ENCODE results near the gene ING2. TPM values are rescaled to one million over a fixed set of nuclear protein-coding genes. Genes with fewer than 3 reads are reported as not detected.

The ING2 gene
- polyA plus RNA-seq, 2 donors = 9.0 to 14.8 TPM

DNA sequence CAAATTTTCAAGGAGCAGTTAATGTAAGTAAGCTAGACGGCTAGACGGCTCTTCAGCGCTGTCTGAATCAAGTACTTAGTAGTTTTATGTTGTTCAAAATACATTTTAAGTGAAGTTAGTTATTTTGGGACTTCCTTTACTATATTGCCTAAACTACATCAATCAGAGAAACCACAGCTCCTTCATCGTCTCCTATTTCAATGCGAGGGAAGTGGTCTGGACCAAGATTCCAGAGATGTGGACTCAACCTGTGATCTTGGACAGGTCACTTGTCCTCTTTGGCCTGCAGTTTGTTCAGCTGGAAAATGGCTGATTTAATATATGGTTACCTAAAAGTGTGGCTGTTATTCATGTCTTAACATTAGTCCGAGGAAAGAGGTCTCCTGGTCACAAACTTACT, 10.6 kb downstream of the ING2 start:
- Histone ChIP-seq H3K36me3 (ENCODE audit: control insufficient read depth in 2 of 2, insufficient read depth in 2 of 2, low read length in 1 of 2) (peaks cover 0 to 5% of the 10 kb centered on the region in 2 donors), H3K4me3 (ENCODE audit: low read depth in 1 of 2, low read length in 2 of 2) (no peak overlapping the region), H3K9me3 (ENCODE audit: control insufficient read depth in 2 of 2, insufficient read depth in 1 of 2, low read depth in 1 of 2, low read length in 1 of 2) (no peaks in the 10 kb centered on the region), H3K27ac (ENCODE audit: low read depth in 2 of 2, low read length in 1 of 2) (no peak overlapping the region), H3K4me1 (ENCODE audit: control insufficient read depth in 2 of 2, insufficient read depth in 2 of 2, low read length in 1 of 2) (no peaks in the 10 kb centered on the region), H3K27me3 (ENCODE audit: control insufficient read depth in 1 of 2, insufficient read depth in 2 of 2, low read length in 2 of 2) (no peaks in the 10 kb centered on the region)
- 87 to 88% methylated on average over 6 of the region's 6 CpGs for WGBS, 2 donors

DNA sequence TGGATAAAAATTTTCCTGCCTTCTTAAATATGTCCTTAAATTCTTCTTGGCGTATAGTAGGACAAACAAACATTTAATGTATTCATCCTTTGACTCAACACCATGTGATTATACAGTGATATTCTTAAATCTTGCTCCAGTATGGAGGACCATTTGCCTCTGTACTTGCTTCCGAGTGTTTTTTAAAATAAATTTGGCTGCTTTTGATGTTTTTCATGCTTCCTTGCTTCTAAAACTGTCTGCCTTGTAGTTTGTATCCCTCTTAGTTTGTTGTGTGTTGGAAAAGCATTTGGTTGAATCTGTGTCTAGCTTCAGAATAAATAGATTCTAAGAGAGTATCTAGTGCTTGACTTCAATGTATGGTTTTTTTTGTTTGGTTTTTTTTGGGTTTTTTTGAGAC, 12.3 kb downstream of the ING2 start:
- Histone ChIP-seq H3K4me3 (ENCODE audit: low read depth in 1 of 2, low read length in 2 of 2) (no peak overlapping the region), H3K9me3 (ENCODE audit: control insufficient read depth in 2 of 2, insufficient read depth in 1 of 2, low read depth in 1 of 2, low read length in 1 of 2) (no peaks in the 10 kb centered on the region)
- 86 to 88% methylated on average over 2 of the region's 2 CpGs for WGBS, 2 donors

GRCh38 chr4:183517781-183518180, 12.9 kb downstream of the ING2 start:
- Histone ChIP-seq H3K9me3 (ENCODE audit: control insufficient read depth in 2 of 2, insufficient read depth in 1 of 2, low read depth in 1 of 2, low read length in 1 of 2) (no peaks in the 10 kb centered on the region), H3K36me3 (ENCODE audit: control insufficient read depth in 2 of 2, insufficient read depth in 2 of 2, low read length in 1 of 2) (peaks cover 0 to under 1% of the 10 kb centered on the region in 2 donors), H3K4me1 (ENCODE audit: control insufficient read depth in 2 of 2, insufficient read depth in 2 of 2, low read length in 1 of 2) (no peaks in the 10 kb centered on the region), H3K4me3 (ENCODE audit: low read depth in 1 of 2, low read length in 2 of 2) (no peak overlapping the region), H3K27me3 (ENCODE audit: control insufficient read depth in 1 of 2, insufficient read depth in 2 of 2, low read length in 2 of 2) (no peaks in the 10 kb centered on the region), H3K27ac (ENCODE audit: low read depth in 2 of 2, low read length in 1 of 2) (no peak overlapping the region)
- WGBS, 2 donors = 59 to 63% methylated on average over 3 of the region's 3 CpGs

More for the DNA sequence above, 12.3 kb downstream of the ING2 start:
- H3K36me3 ChIP-seq (ENCODE audit: control insufficient read depth in 2 of 2, insufficient read depth in 2 of 2, low read length in 1 of 2) = peaks cover 0 to 2% of the 10 kb centered on the region in 2 donors
- H3K27me3 ChIP-seq (ENCODE audit: control insufficient read depth in 1 of 2, insufficient read depth in 2 of 2, low read length in 2 of 2) = no peaks in the 10 kb centered on the region
- H3K27ac ChIP-seq (ENCODE audit: low read depth in 2 of 2, low read length in 1 of 2) = no peak overlapping the region
- H3K4me1 ChIP-seq (ENCODE audit: control insufficient read depth in 2 of 2, insufficient read depth in 2 of 2, low read length in 1 of 2) = no peaks in the 10 kb centered on the region

DNA sequence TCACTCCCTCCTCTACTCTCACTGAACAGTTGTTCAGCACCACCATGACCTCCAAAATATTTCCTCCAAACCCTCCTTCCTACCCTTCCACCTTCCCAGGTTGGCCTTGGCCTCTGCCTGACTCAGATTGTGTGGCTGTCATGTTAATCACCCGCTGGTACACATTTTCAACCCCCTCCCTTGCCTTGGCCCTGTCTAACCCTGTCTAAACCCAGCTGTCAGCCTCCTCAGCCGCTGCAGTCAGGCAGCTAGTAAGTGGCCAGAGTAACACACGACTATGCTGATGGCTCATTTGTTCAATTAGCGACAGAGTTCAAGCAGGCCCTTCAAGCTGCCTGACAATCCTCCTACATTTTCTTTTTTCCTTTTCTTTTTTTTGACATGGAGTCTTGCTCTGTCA, 18.0 kb downstream of the ING2 start:
- 64 to 77% methylated on average over 4 of the region's 4 CpGs for WGBS, 2 donors
- Histone ChIP-seq H3K27me3 (ENCODE audit: control insufficient read depth in 1 of 2, insufficient read depth in 2 of 2, low read length in 2 of 2) (no peaks in the 10 kb centered on the region), H3K36me3 (ENCODE audit: control insufficient read depth in 2 of 2, insufficient read depth in 2 of 2, low read length in 1 of 2) (no peaks in the 10 kb centered on the region), H3K27ac (ENCODE audit: low read depth in 2 of 2, low read length in 1 of 2) (no peak overlapping the region), H3K4me1 (ENCODE audit: control insufficient read depth in 2 of 2, insufficient read depth in 2 of 2, low read length in 1 of 2) (no peaks in the 10 kb centered on the region), H3K4me3 (ENCODE audit: low read depth in 1 of 2, low read length in 2 of 2) (no peak overlapping the region), H3K9me3 (ENCODE audit: control insufficient read depth in 2 of 2, insufficient read depth in 1 of 2, low read depth in 1 of 2, low read length in 1 of 2) (no peaks in the 10 kb centered on the region)

- Histone ChIP-seq H3K27ac (ENCODE audit: low read depth in 2 of 2, low read length in 1 of 2) (no peak overlapping the region), H3K27me3 (ENCODE audit: control insufficient read depth in 1 of 2, insufficient read depth in 2 of 2, low read length in 2 of 2) (no peaks in the 10 kb centered on the region), H3K36me3 (ENCODE audit: control insufficient read depth in 2 of 2, insufficient read depth in 2 of 2, low read length in 1 of 2) (no peaks in the 10 kb centered on the region), H3K9me3 (ENCODE audit: control insufficient read depth in 2 of 2, insufficient read depth in 1 of 2, low read depth in 1 of 2, low read length in 1 of 2) (no peaks in the 10 kb centered on the region), H3K4me1 (ENCODE audit: control insufficient read depth in 2 of 2, insufficient read depth in 2 of 2, low read length in 1 of 2) (no peaks in the 10 kb centered on the region), H3K4me3 (ENCODE audit: low read depth in 1 of 2, low read length in 2 of 2) (no peak overlapping the region)
- WGBS, 2 donors = 49 to 50% methylated on average over 2 of the region's 2 CpGs
Observed at GRCh38 chr4:183527326-183527725, 22.5 kb downstream of the ING2 start.

DNA sequence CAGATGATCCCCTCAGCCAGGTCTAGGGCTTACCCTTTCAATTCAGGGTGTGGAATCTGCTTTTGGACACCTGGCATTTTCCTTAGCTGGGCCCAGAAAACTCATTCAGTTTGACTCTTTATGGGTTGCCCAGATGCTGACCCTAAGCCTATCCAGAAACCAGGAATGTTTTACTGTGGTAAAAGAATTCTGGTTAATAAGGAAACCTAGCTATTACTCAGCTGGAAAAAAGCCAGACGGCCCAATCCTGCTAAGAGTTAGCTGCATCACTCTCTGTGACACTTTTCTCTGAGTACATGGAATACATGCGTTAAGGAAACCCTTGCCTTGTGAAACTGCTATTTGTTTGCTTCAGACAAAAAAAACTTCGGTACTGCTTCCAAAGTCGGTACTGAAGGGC, 28.0 kb downstream of the ING2 start:
- Histone ChIP-seq H3K4me1 (ENCODE audit: control insufficient read depth in 2 of 2, insufficient read depth in 2 of 2, low read length in 1 of 2) (no peaks in the 10 kb centered on the region), H3K9me3 (ENCODE audit: control insufficient read depth in 2 of 2, insufficient read depth in 1 of 2, low read depth in 1 of 2, low read length in 1 of 2) (no peaks in the 10 kb centered on the region), H3K27me3 (ENCODE audit: control insufficient read depth in 1 of 2, insufficient read depth in 2 of 2, low read length in 2 of 2) (no peaks in the 10 kb centered on the region), H3K36me3 (ENCODE audit: control insufficient read depth in 2 of 2, insufficient read depth in 2 of 2, low read length in 1 of 2) (no peaks in the 10 kb centered on the region), H3K4me3 (ENCODE audit: low read depth in 1 of 2, low read length in 2 of 2) (no peak overlapping the region), H3K27ac (ENCODE audit: low read depth in 2 of 2, low read length in 1 of 2) (no peak overlapping the region)
- WGBS, 2 donors = 67 to 69% methylated on average over 4 of the region's 4 CpGs

DNA sequence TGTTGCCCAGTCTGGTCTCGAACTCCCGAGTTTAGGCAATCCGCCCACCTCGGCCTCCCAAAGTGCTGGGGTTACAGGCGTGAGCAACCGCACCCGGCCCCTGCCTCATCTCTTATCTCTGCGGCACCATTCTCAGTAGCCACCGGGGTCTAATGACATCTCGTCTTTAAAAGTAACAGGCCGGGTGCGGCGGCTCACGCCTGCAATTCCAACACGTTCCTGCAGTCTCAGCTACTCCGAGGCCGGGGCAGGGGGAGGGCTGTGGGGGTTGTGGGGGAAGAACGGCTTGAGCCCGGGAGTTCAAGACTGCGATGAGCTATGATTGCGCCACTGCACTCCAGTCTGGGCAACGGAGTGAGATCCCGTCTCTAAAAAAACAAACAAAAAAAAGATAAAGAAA, 28.8 kb downstream of the ING2 start:
- 77 to 81% methylated on average over 23 of the region's 23 CpGs for WGBS, 2 donors
- Histone ChIP-seq H3K27ac (ENCODE audit: low read depth in 2 of 2, low read length in 1 of 2) (no peak overlapping the region), H3K9me3 (ENCODE audit: control insufficient read depth in 2 of 2, insufficient read depth in 1 of 2, low read depth in 1 of 2, low read length in 1 of 2) (no peaks in the 10 kb centered on the region), H3K36me3 (ENCODE audit: control insufficient read depth in 2 of 2, insufficient read depth in 2 of 2, low read length in 1 of 2) (no peaks in the 10 kb centered on the region), H3K4me3 (ENCODE audit: low read depth in 1 of 2, low read length in 2 of 2) (no peak overlapping the region), H3K4me1 (ENCODE audit: control insufficient read depth in 2 of 2, insufficient read depth in 2 of 2, low read length in 1 of 2) (no peaks in the 10 kb centered on the region), H3K27me3 (ENCODE audit: control insufficient read depth in 1 of 2, insufficient read depth in 2 of 2, low read length in 2 of 2) (no peaks in the 10 kb centered on the region)

- H3K9me3 ChIP-seq (ENCODE audit: control insufficient read depth in 2 of 2, insufficient read depth in 1 of 2, low read depth in 1 of 2, low read length in 1 of 2) = peaks cover 3 to 5% of the 10 kb centered on the region in 2 donors
- no peaks in the 10 kb centered on the region for H3K36me3 ChIP-seq (ENCODE audit: control insufficient read depth in 2 of 2, insufficient read depth in 2 of 2, low read length in 1 of 2)
- H3K4me3 ChIP-seq (ENCODE audit: low read depth in 1 of 2, low read length in 2 of 2) = no peak overlapping the region
- H3K27ac ChIP-seq (ENCODE audit: low read depth in 2 of 2, low read length in 1 of 2) = no peak overlapping the region
- H3K27me3 ChIP-seq (ENCODE audit: control insufficient read depth in 1 of 2, insufficient read depth in 2 of 2, low read length in 2 of 2) = no peaks in the 10 kb centered on the region
- H3K4me1 ChIP-seq (ENCODE audit: control insufficient read depth in 2 of 2, insufficient read depth in 2 of 2, low read length in 1 of 2) = peaks cover 0 to 4% of the 10 kb centered on the region in 2 donors
- WGBS, 2 donors = 37 to 49% methylated on average over 13 of the region's 13 CpGs
Observed at GRCh38 chr4:183540410-183541009, 35.7 kb downstream of the ING2 start.

GRCh38 chr4:183541010-183541751, 36.3 kb downstream of the ING2 start:
- Histone ChIP-seq H3K27me3 (ENCODE audit: control insufficient read depth in 1 of 2, insufficient read depth in 2 of 2, low read length in 2 of 2) (no peaks in the 10 kb centered on the region), H3K36me3 (ENCODE audit: control insufficient read depth in 2 of 2, insufficient read depth in 2 of 2, low read length in 1 of 2) (no peaks in the 10 kb centered on the region), H3K4me3 (ENCODE audit: low read depth in 1 of 2, low read length in 2 of 2) (no peak overlapping the region), H3K27ac (ENCODE audit: low read depth in 2 of 2, low read length in 1 of 2) (peak overlapping the region in 1 of 2 donors; percentile 38), H3K9me3 (ENCODE audit: control insufficient read depth in 2 of 2, insufficient read depth in 1 of 2, low read depth in 1 of 2, low read length in 1 of 2) (peaks cover 3 to 5% of the 10 kb centered on the region in 2 donors), H3K4me1 (ENCODE audit: control insufficient read depth in 2 of 2, insufficient read depth in 2 of 2, low read length in 1 of 2) (peaks cover 0 to 4% of the 10 kb centered on the region in 2 donors)
- WGBS, 2 donors = 29% methylated on average over 13 of the region's 13 CpGs

DNA sequence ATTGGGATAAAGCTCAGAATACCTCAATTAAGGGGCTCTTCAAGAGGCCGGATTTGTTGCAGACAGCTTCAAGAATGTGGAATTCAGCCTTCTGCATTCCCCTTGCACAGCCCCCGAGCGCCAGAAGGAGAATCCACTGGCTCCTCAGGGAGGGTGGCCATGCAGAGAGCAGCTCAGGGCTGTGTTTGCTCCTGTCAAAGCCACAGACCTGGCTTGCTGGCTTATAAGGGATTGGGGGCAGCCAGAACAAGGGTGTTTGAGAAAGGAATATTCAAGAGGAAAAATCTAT, 36.8 kb downstream of the ING2 start:
- Histone ChIP-seq H3K4me1 (ENCODE audit: control insufficient read depth in 2 of 2, insufficient read depth in 2 of 2, low read length in 1 of 2) (peaks cover 0 to 4% of the 10 kb centered on the region in 2 donors), H3K36me3 (ENCODE audit: control insufficient read depth in 2 of 2, insufficient read depth in 2 of 2, low read length in 1 of 2) (no peaks in the 10 kb centered on the region), H3K27me3 (ENCODE audit: control insufficient read depth in 1 of 2, insufficient read depth in 2 of 2, low read length in 2 of 2) (peaks cover 0 to 2% of the 10 kb centered on the region in 2 donors), H3K27ac (ENCODE audit: low read depth in 2 of 2, low read length in 1 of 2) (peak overlapping the region in 1 of 2 donors; percentile 36), H3K4me3 (ENCODE audit: low read depth in 1 of 2, low read length in 2 of 2) (no peak overlapping the region), H3K9me3 (ENCODE audit: control insufficient read depth in 2 of 2, insufficient read depth in 1 of 2, low read depth in 1 of 2, low read length in 1 of 2) (peaks cover 3 to 5% of the 10 kb centered on the region in 2 donors)
- 55 to 57% methylated on average over 3 of the region's 3 CpGs for WGBS, 2 donors

Data from esophagus (tissue), 2 donors.